Measurements from ENCODE around the gene MLPH.

MLPH gene

GRCh38 chr2:237500681-237501424 lies 13.8 kb downstream of the MLPH start:
- Histone ChIP-seq H4K8ac (ENCODE audit: low read depth, low read length) (peak overlapping the region; percentile 64), H2AK5ac (ENCODE audit: low read length) (peak overlapping the region; percentile 38), H3K9ac (ENCODE audit: low read length) (no peak overlapping the region), H3K27ac (ENCODE audit: low read depth, low read length) (no peak overlapping the region), H3K4ac (ENCODE audit: low read depth, low read length) (peak overlapping the region; percentile 21), H3K9me3 (ENCODE audit: insufficient read depth, low read depth, low read length) (peaks cover 11% of the 10 kb centered on the region), H3K4me2 (ENCODE audit: low read length) (no peak overlapping the region), H2AFZ (ENCODE audit: insufficient read depth, low read length, poor library complexity) (no peak overlapping the region), H3K36me3 (ENCODE audit: control insufficient read depth in 1 of 2, insufficient read depth in 2 of 2, low read length in 2 of 2) (no peaks in the 10 kb centered on the region), H3K23ac (ENCODE audit: low read length) (no peak overlapping the region), H3K79me2 (ENCODE audit: control insufficient read depth, insufficient read depth, low read length, poor library complexity) (no peaks in the 10 kb centered on the region), H2BK120ac (ENCODE audit: insufficient read depth, low read length, poor library complexity) (peak overlapping the region; percentile 78), H4K91ac (ENCODE audit: low read depth, low read length) (peak overlapping the region; percentile 68), H3K4me3 (ENCODE audit: low read depth, low read length) (no peak overlapping the region), H2BK12ac (ENCODE audit: low read length) (peak overlapping the region; percentile 61), H3K79me1 (ENCODE audit: low read length) (peaks cover 4% of the 10 kb centered on the region), H3K14ac (ENCODE audit: low read length) (peak overlapping the region; percentile 36), H4K12ac (ENCODE audit: low read depth, low read length) (no peak overlapping the region), H2BK5ac (ENCODE audit: low read depth, low read length, poor library complexity) (peak overlapping the region; percentile 37), H3K27me3 (ENCODE audit: insufficient read depth, low read length) (no peaks in the 10 kb centered on the region), H3K18ac (ENCODE audit: low read length) (peak overlapping the region; percentile 37), H3K4me1 (ENCODE audit: control insufficient read depth in 1 of 2, insufficient read depth in 2 of 2, low read length in 2 of 2) (peaks cover 19% of the 10 kb centered on the region in 2 experiments)
- DNase-seq = peak; percentile 87 to 89
- WGBS (ENCODE audit: extremely low coverage, insufficient coverage, insufficient read length) = no CpG with 5 or more reads among the region's 13 CpGs

- H3K18ac ChIP-seq (ENCODE audit: low read length) = no peak overlapping the region
- no peak overlapping the region for H3K4me3 ChIP-seq (ENCODE audit: low read depth, low read length)
- no peak overlapping the region for H4K12ac ChIP-seq (ENCODE audit: low read depth, low read length)
- H3K27ac ChIP-seq (ENCODE audit: low read depth, low read length) = no peak overlapping the region
- no peaks in the 10 kb centered on the region for H3K79me2 ChIP-seq (ENCODE audit: control insufficient read depth, insufficient read depth, low read length, poor library complexity)
- H4K91ac ChIP-seq (ENCODE audit: low read depth, low read length) = no peak overlapping the region
- H2AFZ ChIP-seq (ENCODE audit: insufficient read depth, low read length, poor library complexity) = no peak overlapping the region
- DNase-seq = no peak
- no peak overlapping the region for H4K8ac ChIP-seq (ENCODE audit: low read depth, low read length)
- no peaks in the 10 kb centered on the region for H3K36me3 ChIP-seq (ENCODE audit: control insufficient read depth in 1 of 2, insufficient read depth in 2 of 2, low read length in 2 of 2)
- no peak overlapping the region for H3K14ac ChIP-seq (ENCODE audit: low read length)
- peaks cover 11% of the 10 kb centered on the region for H3K9me3 ChIP-seq (ENCODE audit: insufficient read depth, low read depth, low read length)
- H2AK5ac ChIP-seq (ENCODE audit: low read length) = no peak overlapping the region
- WGBS (ENCODE audit: extremely low coverage, insufficient coverage, insufficient read length) = no CpG with 5 or more reads among the region's 2 CpGs
- no peak overlapping the region for H3K9ac ChIP-seq (ENCODE audit: low read length)
- H3K79me1 ChIP-seq (ENCODE audit: low read length) = peaks cover 4% of the 10 kb centered on the region
- H3K4ac ChIP-seq (ENCODE audit: low read depth, low read length) = no peak overlapping the region
- H3K23ac ChIP-seq (ENCODE audit: low read length) = no peak overlapping the region
- no peak overlapping the region for H3K4me2 ChIP-seq (ENCODE audit: low read length)
- no peak overlapping the region for H2BK5ac ChIP-seq (ENCODE audit: low read depth, low read length, poor library complexity)
- peaks cover 10% of the 10 kb centered on the region in 2 experiments for H3K4me1 ChIP-seq (ENCODE audit: control insufficient read depth in 1 of 2, insufficient read depth in 2 of 2, low read length in 2 of 2)
- H2BK120ac ChIP-seq (ENCODE audit: insufficient read depth, low read length, poor library complexity) = no peak overlapping the region
- H3K27me3 ChIP-seq (ENCODE audit: insufficient read depth, low read length) = no peaks in the 10 kb centered on the region
- no peak overlapping the region for H2BK12ac ChIP-seq (ENCODE audit: low read length)
Observed at GRCh38 chr2:237501892-237502513, 15.0 kb downstream of the MLPH start.

- no peak overlapping the region for H3K9ac ChIP-seq (ENCODE audit: low read length)
- no peaks in the 10 kb centered on the region for H3K79me2 ChIP-seq (ENCODE audit: control insufficient read depth, insufficient read depth, low read length, poor library complexity)
- no peak overlapping the region for H3K4me3 ChIP-seq (ENCODE audit: low read depth, low read length)
- no peaks in the 10 kb centered on the region for H3K27me3 ChIP-seq (ENCODE audit: insufficient read depth, low read length)
- peaks cover 4% of the 10 kb centered on the region for H3K79me1 ChIP-seq (ENCODE audit: low read length)
- H3K4me1 ChIP-seq (ENCODE audit: control insufficient read depth in 1 of 2, insufficient read depth in 2 of 2, low read length in 2 of 2) = peaks cover 10% of the 10 kb centered on the region in 2 experiments
- H2AK5ac ChIP-seq (ENCODE audit: low read length) = no peak overlapping the region
- H3K9me3 ChIP-seq (ENCODE audit: insufficient read depth, low read depth, low read length) = peaks cover 11% of the 10 kb centered on the region
- H3K14ac ChIP-seq (ENCODE audit: low read length) = no peak overlapping the region
- H4K91ac ChIP-seq (ENCODE audit: low read depth, low read length) = no peak overlapping the region
- DNase-seq = no peak
- H3K23ac ChIP-seq (ENCODE audit: low read length) = no peak overlapping the region
- no peak overlapping the region for H4K8ac ChIP-seq (ENCODE audit: low read depth, low read length)
- H3K27ac ChIP-seq (ENCODE audit: low read depth, low read length) = no peak overlapping the region
- no peak overlapping the region for H3K4me2 ChIP-seq (ENCODE audit: low read length)
- H4K12ac ChIP-seq (ENCODE audit: low read depth, low read length) = no peak overlapping the region
- no peak overlapping the region for H2AFZ ChIP-seq (ENCODE audit: insufficient read depth, low read length, poor library complexity)
- H3K36me3 ChIP-seq (ENCODE audit: control insufficient read depth in 1 of 2, insufficient read depth in 2 of 2, low read length in 2 of 2) = no peaks in the 10 kb centered on the region
- H2BK12ac ChIP-seq (ENCODE audit: low read length) = no peak overlapping the region
- no peak overlapping the region for H3K4ac ChIP-seq (ENCODE audit: low read depth, low read length)
- H2BK120ac ChIP-seq (ENCODE audit: insufficient read depth, low read length, poor library complexity) = no peak overlapping the region
- WGBS (ENCODE audit: extremely low coverage, insufficient coverage, insufficient read length) = no CpG with 5 or more reads among the region's 16 CpGs
- no peak overlapping the region for H2BK5ac ChIP-seq (ENCODE audit: low read depth, low read length, poor library complexity)
- no peak overlapping the region for H3K18ac ChIP-seq (ENCODE audit: low read length)
Observed at GRCh38 chr2:237503201-237503600, 16.1 kb downstream of the MLPH start.

- Histone ChIP-seq H3K36me3 (ENCODE audit: control insufficient read depth in 1 of 2, insufficient read depth in 2 of 2, low read length in 2 of 2) (no peaks in the 10 kb centered on the region), H3K14ac (ENCODE audit: low read length) (no peak overlapping the region), H3K4ac (ENCODE audit: low read depth, low read length) (no peak overlapping the region), H2BK120ac (ENCODE audit: insufficient read depth, low read length, poor library complexity) (no peak overlapping the region), H2BK12ac (ENCODE audit: low read length) (no peak overlapping the region), H3K23ac (ENCODE audit: low read length) (no peak overlapping the region), H3K4me2 (ENCODE audit: low read length) (no peak overlapping the region), H2BK5ac (ENCODE audit: low read depth, low read length, poor library complexity) (no peak overlapping the region), H3K18ac (ENCODE audit: low read length) (no peak overlapping the region), H3K27me3 (ENCODE audit: insufficient read depth, low read length) (no peaks in the 10 kb centered on the region), H3K4me1 (ENCODE audit: control insufficient read depth in 1 of 2, insufficient read depth in 2 of 2, low read length in 2 of 2) (peaks cover 9 to 10% of the 10 kb centered on the region in 2 experiments), H4K8ac (ENCODE audit: low read depth, low read length) (no peak overlapping the region), H3K9ac (ENCODE audit: low read length) (no peak overlapping the region), H3K4me3 (ENCODE audit: low read depth, low read length) (no peak overlapping the region), H2AK5ac (ENCODE audit: low read length) (peak overlapping the region; percentile 35), H4K91ac (ENCODE audit: low read depth, low read length) (no peak overlapping the region), H2AFZ (ENCODE audit: insufficient read depth, low read length, poor library complexity) (no peak overlapping the region), H4K12ac (ENCODE audit: low read depth, low read length) (no peak overlapping the region), H3K9me3 (ENCODE audit: insufficient read depth, low read depth, low read length) (peaks cover 11% of the 10 kb centered on the region), H3K79me1 (ENCODE audit: low read length) (peaks cover 4% of the 10 kb centered on the region), H3K79me2 (ENCODE audit: control insufficient read depth, insufficient read depth, low read length, poor library complexity) (no peaks in the 10 kb centered on the region), H3K27ac (ENCODE audit: low read depth, low read length) (no peak overlapping the region)
- no CpG with 5 or more reads among the region's 15 CpGs for WGBS (ENCODE audit: extremely low coverage, insufficient coverage, insufficient read length)
- DNase-seq = no peak
Observed at GRCh38 chr2:237505188-237505939, 18.3 kb downstream of the MLPH start.
